GM21723 (cell line): ENCODE data around the gene TBC1D14.

Experiments used
- ATAC-seq: cut with Tn5 transposase; IDR thresholded peaks from one replicate; pipeline ENCODE4 v1.9.1; 2021; ENCODE audit warnings: mild to moderate bottlenecking, moderate library complexity; ENCODE audit not compliant: unreplicated experiment

TBC1D14 gene

DNA sequence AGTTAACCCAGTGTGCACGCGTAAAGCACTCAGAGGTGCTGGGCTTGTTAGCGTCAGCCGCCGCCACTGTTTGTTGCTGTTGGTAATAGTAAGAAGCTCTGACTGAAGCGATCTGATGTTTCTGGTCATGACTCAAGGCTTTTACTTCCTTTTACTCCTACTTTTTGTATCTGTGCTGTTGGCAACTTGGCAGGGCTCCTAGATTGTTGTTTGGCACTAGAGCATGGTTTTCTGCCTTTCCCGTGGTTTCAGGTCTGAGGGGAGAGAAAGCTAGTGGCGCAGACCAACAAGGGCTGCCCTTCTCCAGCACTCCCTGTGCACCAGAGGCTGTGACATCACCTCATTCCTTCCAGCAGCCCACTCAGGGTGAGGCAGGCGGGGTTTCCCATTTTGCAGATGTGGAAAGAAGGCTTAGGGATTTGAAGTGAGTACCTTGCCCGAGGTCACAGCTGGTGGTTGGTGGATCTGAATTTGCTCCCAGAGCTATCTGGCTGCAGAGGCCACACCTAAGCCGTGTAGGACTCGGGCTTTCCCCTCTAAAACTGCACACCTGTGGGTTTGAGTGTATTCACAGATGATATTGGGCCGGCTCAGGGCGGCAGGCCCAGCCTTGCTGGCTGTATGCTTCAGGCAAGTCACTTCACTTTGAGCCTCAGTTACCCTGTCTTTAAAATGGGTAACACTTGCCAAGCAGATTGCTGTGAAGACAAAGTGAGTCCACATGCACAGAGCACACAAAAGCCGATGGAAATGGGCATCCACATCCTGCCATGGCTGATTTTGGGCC, 82.3 kb downstream of the TBC1D14 start:
- ATAC-seq = no peak

DNA sequence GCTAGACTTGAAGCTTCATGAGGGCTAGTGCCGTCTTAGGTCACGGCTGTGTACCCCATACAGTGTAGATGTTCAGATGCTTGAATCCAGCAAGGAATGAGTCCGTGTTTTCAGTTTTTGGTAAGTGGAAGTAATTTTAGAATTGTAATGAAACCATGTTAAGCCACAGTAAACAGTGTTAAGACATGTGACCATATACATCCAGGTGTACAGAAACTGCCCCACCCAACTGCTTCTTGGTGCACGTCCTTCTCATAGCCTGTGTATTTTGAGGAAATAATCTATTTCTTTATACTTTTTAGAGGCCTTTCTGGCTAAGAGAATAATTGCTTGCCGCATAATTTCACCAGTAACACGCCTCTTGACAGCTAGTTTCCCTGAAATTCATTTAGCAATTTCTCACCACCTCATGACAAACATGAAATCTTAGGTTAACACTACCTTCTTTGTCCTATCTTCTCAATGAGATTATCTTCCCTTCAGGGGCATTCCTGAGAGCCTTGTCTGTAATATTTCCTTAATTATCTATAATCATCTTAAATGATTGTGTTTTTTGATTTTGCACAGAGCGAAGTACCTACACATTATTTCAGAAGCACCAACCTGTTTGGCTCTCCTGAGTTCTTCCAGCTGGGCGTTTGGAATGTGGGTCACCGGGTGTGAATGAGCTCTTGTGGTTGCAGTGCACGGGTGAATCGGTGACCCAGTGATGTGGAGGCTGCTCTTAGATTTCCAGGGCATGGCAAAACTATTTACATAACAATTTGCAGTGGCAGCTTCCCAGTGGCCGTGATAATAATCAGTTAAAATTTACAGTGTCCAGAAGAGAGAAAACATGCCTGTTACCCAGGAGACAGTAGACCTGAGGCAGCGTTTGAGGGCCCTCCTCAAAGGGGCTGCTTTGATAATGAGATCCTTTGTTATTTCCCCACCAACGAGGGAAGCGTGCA, 83.4 kb downstream of the TBC1D14 start:
- peak; percentile 55 for ATAC-seq

DNA sequence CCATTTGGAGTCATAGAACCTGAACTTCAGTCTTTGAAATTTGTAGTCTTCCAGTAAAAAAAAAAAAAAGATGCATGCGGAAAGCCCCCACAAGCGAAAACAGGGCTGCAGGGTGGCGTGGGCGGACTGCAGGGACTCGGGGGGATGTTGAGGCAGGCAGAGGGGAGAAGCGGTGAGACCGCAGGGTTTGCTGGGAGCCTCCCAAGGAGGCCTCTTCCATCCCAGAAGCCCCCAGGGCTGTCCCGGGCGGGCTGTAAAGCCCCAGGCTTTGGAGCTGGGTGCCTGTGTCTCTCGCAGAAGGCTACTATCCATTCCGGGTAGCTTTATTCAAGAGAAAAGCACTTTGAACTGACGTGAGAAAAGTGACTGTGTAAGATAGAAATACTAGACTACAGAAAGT, 86.9 kb downstream of the TBC1D14 start:
- no peak for ATAC-seq

DNA sequence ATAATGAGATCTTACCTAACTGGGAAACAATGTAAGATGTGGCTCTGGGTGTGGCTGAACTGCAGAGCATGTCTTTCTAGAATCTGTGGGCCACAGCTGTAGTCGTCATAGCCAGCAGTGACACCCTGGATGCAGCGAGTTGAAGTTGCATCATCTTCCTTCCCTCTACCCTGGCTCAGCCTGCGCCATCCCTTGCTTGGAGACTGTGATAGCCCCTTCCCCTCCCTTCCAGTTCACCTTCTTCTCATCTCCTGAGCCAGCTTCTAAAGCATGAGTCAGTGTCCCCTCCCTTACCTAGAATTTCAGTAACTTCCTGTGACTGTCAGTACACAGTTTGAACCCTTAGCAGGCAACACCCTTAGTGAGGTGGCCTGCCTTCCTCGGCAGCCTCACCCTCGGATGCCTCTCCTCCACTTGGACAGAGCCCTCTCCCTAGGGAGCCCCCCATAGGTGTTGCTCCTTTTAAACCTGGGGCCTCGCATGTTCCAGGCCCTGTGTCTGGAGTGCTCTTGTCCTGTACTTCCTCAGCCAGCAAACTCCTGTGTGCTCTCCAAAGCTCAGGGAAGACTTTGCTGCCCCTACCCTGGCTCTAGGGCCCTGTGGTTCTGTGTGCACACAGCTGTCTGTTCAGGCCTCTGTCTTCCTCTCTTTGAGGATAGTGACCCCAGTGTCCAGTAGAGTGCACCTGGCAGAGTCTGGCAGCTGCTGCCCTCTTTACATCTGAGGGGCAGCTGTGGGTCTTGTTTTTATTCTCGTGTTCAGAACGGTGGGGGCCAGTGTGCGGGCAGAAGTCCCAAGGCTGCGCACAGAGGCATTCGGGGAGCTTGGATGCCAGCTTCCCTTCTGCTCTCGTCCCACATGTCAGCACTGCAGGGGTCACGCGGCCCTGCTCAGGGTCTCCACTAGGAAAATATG, 89.8 kb downstream of the TBC1D14 start:
- no peak for ATAC-seq

DNA sequence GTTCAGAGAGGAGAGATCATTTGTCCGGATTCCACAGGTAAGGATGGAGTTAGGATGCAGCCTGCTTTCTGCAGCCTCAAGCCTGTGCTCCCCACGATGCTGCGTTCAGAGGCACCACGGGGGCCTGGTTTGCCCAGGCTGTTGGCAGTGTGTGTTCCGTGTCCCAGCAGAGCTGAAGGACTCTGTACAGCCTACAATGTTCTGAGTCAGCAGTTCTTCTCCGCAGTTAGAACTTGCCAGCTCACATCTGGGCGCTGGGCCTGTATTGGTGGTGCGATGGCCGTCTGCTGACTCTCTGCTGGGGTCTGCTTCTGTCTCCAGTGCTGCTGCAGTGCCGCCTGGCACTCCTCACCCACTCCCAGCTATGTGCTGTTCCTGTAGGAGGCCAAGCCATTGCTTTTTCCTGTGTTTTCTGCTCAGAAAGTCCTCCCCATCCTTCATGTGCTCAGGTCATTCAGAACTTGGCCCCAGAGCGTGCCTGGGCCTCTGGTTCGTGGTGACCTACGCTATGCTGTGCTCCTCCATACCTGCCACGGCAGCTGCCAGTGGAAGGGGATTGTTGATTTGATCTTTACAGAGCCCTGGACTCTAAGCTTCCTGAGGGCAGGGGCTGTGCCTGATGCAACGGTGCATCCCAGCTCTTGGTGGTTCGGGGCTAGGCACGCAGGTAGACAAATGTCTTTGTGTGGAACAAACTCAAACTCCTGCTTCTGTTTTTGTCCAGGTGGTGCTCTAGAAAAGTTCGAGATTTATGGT, 91.0 kb downstream of the TBC1D14 start:
- no peak for ATAC-seq

DNA sequence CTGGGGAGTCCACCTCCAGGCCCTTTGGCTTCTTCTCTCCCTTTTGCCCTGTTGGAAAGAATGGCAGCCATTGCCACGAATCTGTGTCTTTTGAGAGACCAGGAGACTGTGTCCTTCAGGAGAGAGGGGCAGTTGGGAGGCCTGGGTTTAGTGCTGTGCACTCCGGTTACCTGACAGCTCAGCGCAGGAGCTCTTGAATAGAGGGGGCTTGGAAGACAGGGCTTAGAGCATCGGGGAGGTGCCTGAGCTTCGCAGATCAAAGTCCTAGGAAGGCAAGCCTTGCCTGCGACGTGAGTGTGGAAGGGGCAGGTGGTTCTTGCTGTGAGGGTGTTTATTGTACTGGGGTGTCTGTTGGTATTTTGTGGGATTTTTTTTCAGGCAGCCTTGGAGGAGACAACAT, 91.6 kb downstream of the TBC1D14 start:
- ATAC-seq = no peak

DNA sequence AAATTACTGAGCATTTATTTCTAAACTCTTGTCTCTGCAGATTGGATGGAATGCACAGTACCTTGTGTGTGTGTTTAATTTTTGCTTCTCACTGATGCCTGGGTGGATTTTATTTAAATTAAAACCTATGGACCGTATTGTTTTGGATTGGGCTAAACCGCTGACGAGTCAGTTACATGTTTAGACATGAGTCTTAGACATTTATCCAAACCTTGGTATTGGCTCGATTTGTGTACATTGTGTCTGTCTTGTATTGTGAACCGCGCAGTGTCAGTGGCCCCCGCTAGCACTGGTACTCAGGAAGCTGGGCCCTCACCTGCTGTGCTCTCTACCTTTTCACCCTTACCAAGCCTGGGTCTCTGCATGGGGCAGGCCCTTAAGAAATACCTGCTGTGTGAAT, 92.7 kb downstream of the TBC1D14 start:
- no peak for ATAC-seq

DNA sequence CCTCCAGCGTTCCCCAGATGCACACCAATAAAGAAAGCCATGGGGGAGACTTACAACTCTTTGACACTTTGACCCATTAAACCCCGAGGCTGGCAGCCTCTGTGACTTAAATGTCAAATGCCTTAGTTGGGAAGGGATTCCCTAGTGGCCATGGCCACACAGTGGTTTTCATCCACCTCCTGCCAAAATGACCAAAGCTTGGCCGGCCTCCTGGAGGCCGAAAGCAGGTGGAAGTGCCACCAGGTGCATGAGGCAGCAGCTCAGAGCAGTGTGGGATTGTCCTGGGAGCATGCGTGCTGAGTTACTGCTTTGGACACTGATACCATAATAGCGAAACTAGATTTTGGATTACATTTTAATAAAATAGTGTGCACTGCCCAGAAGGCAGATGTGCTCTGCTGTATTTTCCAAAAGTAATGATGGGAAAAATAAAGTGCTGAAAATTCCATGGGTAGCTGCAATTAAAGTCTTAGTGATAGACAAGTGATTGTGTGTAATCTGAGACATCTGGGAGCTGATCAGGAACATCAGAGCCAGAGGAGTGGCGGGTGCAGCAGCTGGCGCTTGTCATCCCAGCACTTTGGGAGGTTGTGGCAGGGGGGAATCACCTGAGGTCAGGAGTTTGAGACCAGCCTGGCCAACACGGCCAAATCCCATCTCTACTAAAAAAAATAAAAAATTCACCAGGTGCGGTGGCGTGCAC, 93.7 kb downstream of the TBC1D14 start:
- ATAC-seq = no peak

DNA sequence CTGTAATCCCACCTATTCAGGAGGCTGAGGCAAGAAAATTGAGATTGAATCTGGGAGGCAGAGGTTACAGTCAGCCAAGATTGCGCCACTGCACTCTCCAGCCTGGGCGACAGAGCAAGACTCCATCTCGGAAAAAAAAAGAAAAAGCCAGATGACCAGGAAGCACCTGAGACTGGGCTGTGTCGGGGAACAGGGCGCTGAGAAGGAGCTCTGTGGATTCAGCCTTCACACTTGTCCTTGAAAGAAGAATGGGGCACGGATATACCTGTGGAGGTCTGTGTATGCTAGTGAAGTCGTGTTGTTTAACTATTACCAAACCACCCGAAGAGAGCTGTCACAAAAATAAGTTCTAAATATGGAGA, 94.2 kb downstream of the TBC1D14 start:
- ATAC-seq = no peak

DNA sequence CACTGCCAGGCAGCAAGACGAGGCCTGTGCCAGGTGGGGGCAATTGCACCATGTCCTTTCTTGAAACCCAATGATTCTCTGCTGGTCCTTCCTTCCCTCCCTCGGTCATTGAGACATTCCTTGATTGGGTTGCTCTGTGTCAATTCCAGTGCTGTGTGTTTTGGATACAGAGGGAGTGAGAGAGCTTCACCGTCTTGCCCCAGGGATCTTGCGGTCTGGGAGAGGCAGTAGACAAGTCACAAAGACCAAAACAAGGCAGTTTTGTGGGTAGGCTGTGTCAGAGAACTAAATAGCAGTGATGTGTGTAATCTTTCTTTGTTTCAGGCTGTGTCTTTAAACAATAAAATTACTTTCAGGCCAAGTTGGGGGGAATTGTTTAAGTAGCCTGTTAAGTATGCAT, 94.7 kb downstream of the TBC1D14 start:
- ATAC-seq = no peak

DNA sequence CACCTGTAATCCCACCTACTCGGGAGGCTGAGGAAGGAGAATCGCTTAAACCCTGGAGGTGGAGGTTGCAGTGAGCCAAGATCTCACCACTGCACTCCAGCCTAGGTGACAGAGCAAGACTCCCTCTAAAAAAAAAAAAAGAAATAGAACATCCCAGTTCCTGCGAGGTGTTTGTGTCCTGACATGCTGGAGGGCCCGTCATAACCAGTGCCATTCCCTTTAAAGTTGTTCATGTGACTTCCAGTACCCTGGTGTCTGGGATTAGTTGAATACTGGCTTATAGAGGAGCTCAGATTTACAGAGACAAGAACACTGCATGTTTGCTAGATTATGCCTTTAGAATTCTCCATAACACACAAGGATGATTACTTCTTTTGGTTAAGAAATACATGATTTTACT, 95.9 kb downstream of the TBC1D14 start:
- ATAC-seq = no peak

DNA sequence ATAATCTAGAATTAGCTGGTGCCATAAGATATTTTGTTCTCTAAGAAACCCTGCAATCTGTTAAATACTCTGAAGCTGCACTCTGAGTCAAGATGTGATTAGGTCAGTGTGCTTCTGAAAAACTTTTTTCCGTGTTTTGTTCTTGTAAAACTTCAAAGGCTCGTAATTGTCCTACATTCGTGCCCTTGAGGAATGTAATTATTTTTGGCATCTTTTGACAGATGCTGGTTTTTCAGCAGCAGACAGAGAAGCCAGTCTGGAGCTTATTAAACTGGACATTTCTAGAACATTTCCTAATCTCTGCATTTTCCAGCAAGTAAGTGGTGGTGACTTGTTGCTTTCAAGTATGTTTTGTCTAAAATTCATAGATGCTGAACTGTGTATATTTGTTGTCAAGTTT, 96.8 kb downstream of the TBC1D14 start:
- ATAC-seq = no peak

DNA sequence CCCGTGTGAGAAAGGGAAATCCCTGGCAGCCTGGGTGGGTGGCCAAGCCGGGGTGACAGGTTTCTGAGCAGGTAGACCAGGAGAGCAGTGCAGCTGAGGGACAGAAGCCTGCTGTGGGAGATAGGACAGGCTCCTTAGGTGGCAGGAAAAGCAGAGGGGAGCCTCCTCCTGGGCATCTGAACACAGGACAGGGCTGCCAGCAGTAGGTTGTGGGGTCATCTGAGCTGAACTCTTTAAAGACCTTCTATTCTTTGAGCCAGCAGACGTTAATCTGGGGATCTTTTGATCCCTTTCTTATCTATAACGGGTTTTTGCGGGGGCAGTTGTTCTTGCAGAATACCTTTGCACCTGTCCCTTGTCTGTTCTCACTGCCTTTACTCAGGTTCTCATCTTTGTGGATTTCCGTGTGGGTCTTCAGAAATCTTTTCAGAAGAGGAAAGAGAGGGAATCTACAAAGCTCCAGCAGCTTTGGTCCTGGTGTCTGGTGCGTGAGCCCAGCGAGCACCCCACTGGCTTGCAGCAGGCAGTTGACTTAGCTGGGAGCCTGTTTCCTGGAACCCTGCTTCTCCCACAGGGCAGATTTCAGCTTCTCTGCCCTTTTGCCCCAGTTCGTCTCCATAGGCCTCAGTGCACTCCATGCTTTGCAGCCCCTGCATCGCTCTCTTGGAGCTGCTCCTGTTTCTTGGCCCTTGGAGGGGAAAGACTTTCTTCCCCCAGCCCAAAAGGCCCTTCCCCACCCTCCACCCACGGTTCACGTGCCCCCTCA, 97.7 kb downstream of the TBC1D14 start:
- no peak for ATAC-seq

DNA sequence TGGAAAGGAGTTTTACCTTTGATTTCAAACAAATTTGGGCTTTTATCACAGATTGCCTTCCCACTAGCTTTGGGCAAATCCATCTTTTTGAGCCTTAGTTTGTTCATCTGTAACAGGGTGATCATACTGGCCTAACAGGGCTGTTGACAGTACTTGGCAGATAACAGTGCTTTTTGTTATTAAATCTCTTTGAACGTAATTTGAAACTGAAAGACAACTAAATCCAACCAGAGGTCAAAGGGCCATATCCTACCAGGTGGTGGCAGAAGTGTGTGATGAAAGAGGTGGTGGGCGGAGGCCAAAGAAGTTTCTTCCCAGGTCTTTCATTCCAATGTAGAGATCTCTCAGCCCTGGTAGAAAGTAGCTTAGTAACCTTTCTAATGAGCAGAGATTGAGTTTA, 98.3 kb downstream of the TBC1D14 start:
- no peak for ATAC-seq

DNA sequence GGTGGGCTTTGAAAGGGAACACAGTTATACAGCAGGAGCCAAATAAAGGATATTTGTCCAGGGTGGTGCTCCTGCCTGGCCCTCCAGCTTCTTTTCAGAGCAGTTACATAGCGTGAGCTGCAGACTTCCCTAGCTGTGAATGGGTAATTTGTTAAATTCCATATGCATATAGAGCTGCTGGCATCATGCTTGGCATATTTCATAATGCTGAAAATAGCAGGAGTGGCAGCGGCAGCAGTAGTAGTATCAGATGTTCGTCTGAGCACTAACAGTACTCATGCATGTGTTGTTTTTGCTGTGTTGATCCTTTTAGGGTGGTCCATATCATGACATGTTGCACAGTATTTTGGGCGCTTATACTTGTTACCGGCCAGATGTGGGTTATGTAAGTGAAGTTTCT, 99.9 kb downstream of the TBC1D14 start:
- no peak for ATAC-seq

DNA sequence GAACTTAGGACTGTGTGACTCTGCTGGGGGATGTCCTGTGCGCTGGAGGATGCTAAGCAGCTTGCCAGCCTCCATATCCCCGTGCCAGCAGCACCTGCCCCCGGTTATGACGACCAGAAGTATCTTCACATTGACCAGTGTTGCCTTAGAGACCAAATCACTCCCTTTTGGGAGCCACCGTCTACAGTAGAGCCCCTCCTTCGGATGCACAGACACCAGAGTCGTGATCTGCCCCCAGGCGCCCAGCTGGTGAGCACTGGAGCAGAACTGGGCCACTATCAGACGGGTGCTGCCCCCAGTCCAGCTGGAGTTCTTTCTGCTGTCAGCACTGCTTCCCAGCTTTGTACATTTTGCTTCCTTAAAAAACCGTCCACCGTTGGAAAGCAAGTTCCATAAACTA, 103.5 kb downstream of the TBC1D14 start:
- no peak for ATAC-seq

DNA sequence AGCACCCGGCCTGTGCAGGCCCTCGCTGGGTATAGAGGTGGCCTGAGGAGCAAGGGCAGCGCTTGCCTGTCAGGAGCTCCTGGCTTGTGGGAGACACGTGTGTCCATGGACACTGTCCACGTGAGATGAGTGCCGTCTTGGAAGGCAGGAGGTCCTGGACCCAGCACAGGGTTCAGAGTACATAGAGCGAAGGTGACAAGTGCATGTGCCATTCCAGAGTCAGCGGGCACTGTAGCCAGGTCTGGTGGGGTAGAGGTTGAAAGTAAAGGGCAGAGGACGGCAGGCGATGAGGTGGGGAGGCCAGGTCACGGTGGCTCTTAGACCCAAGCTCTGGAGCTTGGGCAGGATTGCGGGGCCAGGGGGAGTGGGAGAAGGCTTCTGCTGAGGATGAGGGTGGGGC, 105.2 kb downstream of the TBC1D14 start:
- no peak for ATAC-seq

DNA sequence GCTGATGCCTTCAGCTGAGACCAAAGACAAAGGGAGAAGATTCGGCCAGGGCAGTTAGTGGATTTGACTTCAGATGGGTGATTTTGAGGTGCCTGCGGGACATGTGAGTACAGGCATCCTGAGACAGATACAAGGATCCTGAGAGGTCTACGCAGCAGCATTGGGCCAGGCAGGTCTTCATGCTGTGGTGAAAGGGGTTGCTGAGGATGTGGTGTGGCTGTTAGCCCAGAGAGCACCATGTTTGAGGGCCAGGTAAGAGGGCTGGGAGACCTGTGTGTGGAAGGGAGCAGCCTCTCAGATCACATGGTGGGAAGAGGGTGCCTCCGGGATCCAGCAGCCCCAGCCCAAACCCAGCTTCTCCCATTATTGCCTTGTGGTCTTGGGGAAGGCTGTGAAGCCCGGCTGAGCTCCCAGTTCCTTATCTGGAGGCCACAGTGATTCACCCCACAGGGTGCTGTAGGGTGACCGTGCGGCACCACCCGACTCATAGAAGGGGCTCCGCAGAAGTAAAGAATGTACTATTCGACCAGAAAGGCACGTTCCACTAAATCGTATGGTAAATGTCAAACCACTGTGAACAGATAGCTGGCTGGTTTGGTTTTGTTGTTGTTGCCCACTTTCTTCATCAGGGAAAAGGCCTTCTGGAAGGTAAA, 105.9 kb downstream of the TBC1D14 start:
- no peak for ATAC-seq

DNA sequence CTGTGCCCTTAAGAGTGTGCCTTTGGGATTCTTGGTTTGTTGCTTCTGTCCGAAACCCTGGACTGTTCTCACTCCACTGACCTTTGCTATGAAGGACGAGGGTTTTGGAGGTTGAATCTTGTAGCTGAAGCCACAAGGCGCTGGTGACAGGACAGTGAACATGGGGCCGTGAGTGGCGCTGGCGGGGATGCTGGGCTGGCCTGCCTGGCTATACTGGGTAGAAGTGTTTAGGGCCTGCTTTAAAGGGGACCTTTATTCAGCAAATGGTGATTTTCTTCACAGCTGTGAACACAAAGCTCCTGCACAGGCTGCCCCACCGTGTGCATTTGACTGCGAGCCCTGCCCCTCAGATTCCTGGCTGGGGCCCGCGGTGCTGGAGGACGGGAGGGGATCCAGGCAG, 106.5 kb downstream of the TBC1D14 start:
- ATAC-seq = no peak
